GM12878 (cell line): ENCODE measurements around the gene FLAD1. TPM values are rescaled to one million over a fixed set of nuclear protein-coding genes. Genes with fewer than 3 reads are reported as not detected.

Experiments used
- ATAC-seq: fragments of 200-7000 bp; cut with Tn5 transposase; 3 replicates; pipeline ENCODE4 v1.9.1; 2020; ENCODE audit warnings: mild to moderate bottlenecking, moderate library complexity
- BruUV-seq: library from RNA; stranded (reverse); fragments of 400-500 nt; replicated peaks from 2 replicates; lab custom pipeline; 2021; lab: Mats Ljungman, UMichigan
- CTCF ChIA-PET: fragments of 300-600 bp; sonication (Branson Sonifier 250); formaldehyde crosslinking; extraction: SDS; loops from one replicate; lab custom pipeline; 2021; ENCODE audit warnings: inconsistent platforms; lab: Yijun Ruan, JAX
- POLR2A ChIA-PET: fragments of 350-600 bp; formaldehyde crosslinking; extraction: SDS; loops from one replicate; lab custom pipeline; 2021; ENCODE audit warnings: inconsistent platforms; lab: Charles Lee
- RAD21 ChIA-PET: fragments of 300-600 bp; sonication (Branson Sonifier 250); formaldehyde crosslinking; loops from one replicate; lab custom pipeline; 2023; ENCODE audit warnings: antibody characterized with exemption; ENCODE audit not compliant: unreplicated experiment; lab: Charles Lee
- SMC1A ChIA-PET: fragments of 300-600 bp; sonication (Branson Sonifier 250); formaldehyde crosslinking; loops from one replicate; lab custom pipeline; 2023; ENCODE audit not compliant: unreplicated experiment, uncharacterized antibody; lab: Charles Lee
- DNase-seq: peaks from one replicate; pipeline ENCODE4 v3.0.0-alpha.2; 2011; ENCODE audit warnings: low read depth, low spot score
- FAIRE-seq: peaks from 3 replicates; lab custom pipeline; 2011; peaks lifted over from hg19 to GRCh38; lab: Jason Lieb, UNC
- H2AFZ ChIP-seq: 2 replicates; pipeline ENCODE4 v1.6.0; 2011; ENCODE audit warnings: low read depth, low read length, control low read depth; ENCODE audit not compliant: control insufficient read depth
- H3K27ac ChIP-seq: 2 replicates; pipeline ENCODE4 v1.5.1; 2011; ENCODE audit warnings: control low read depth; ENCODE audit not compliant: control insufficient read depth, insufficient read depth
- H3K27me3 ChIP-seq, 2 experiments: replicated peaks in 1 of 2; 2 replicates each; pipeline versions ENCODE4 v1.6.0 to v1.6.1; 2011; ENCODE audit warnings: low read length in 1 of 2; ENCODE audit not compliant: control insufficient read depth in 2 of 2, insufficient read depth in 2 of 2
- H3K36me3 ChIP-seq, 2 experiments: 2 replicates each; pipeline ENCODE4 v1.5.1; 2011; ENCODE audit warnings: low read length in 1 of 2; ENCODE audit not compliant: control insufficient read depth in 2 of 2, insufficient read depth in 2 of 2
- H3K4me1 ChIP-seq: 2 replicates; pipeline ENCODE4 v1.6.1; 2011; ENCODE audit warnings: mild to moderate bottlenecking, low read length, moderate library complexity, mixed read lengths; ENCODE audit not compliant: control insufficient read depth, insufficient read depth
- H3K4me2 ChIP-seq: 2 replicates; pipeline ENCODE4 v1.6.0; 2011; ENCODE audit warnings: control low read depth; ENCODE audit not compliant: control insufficient read depth, insufficient read depth
- H3K4me3 ChIP-seq: fragments of 200-600 bp; sonication (generic); 2 replicates; pipeline ENCODE4 v1.5.1; 2016
- H3K79me2 ChIP-seq: 2 replicates; pipeline ENCODE4 v1.6.0; 2011; ENCODE audit warnings: low read length; ENCODE audit not compliant: control insufficient read depth, insufficient read depth
- H3K9ac ChIP-seq: 2 replicates; pipeline ENCODE4 v1.8.0; 2011; ENCODE audit warnings: low read length, control low read depth, mixed read lengths; ENCODE audit not compliant: control insufficient read depth, insufficient read depth
- H3K9me3 ChIP-seq: replicated peaks from 3 replicates; pipeline ENCODE4 v1.5.1; 2011; ENCODE audit warnings: mild to moderate bottlenecking, low read length; ENCODE audit not compliant: control insufficient read depth, insufficient read depth
- H4K20me1 ChIP-seq: 2 replicates; pipeline ENCODE4 v1.6.0; 2011; ENCODE audit not compliant: control insufficient read depth, insufficient read depth
- ASH2L ChIP-seq: fragments of 300-600, 200-600 bp; sonication (generic); IDR thresholded peaks from 2 replicates; pipeline ENCODE4 v1.6.1; 2017; ENCODE audit warnings: low read depth, mild to moderate bottlenecking, borderline replicate concordance
- CHD4 ChIP-seq: fragments of 200-600 bp; sonication (generic); IDR thresholded peaks from 2 replicates; pipeline ENCODE4 v1.6.1; 2016; ENCODE audit warnings: mild to moderate bottlenecking
- E2F8 ChIP-seq: fragments of 450-650 bp; IDR thresholded peaks from 2 replicates; pipeline ENCODE4 v1.6.1; 2018; ENCODE audit warnings: mild to moderate bottlenecking, low read depth, moderate library complexity; ENCODE audit not compliant: partially characterized antibody
- EP300 ChIP-seq, 2 experiments: fragments of 150-350 bp in 1 of 2; IDR thresholded peaks; 2 replicates each; pipeline ENCODE4 v1.6.1; 2011 to 2012; ENCODE audit warnings: low read depth in 2 of 2, low read length in 2 of 2, borderline replicate concordance in 1 of 2, improper control_type of control experiment in 1 of 2, inconsistent platforms in 1 of 2; ENCODE audit not compliant: control insufficient read depth in 1 of 2
- KLF5 ChIP-seq: fragments of 450-650 bp; IDR thresholded peaks from 2 replicates; pipeline ENCODE4 v1.6.1; 2014; ENCODE audit warnings: mild to moderate bottlenecking; ENCODE audit not compliant: partially characterized antibody
- POLR2A ChIP-seq: IDR thresholded peaks from 2 replicates; pipeline ENCODE4 v1.6.1; 2011; ENCODE audit warnings: low read depth, mild to moderate bottlenecking, low read length
- PRDM15 ChIP-seq: fragments of 450-650 bp; formaldehyde crosslinking; IDR thresholded peaks from 2 replicates; pipeline ENCODE4 v1.4.0; 2020; ENCODE audit warnings: mild to moderate bottlenecking, moderate library complexity
- RCOR1 ChIP-seq: conservative IDR thresholded peaks from 2 replicates; pipeline ENCODE4 v1.6.1; 2012; ENCODE audit warnings: low read depth, low read length, improper control_type of control experiment
- RELA ChIP-seq: fragments of 450-650 bp; IDR thresholded peaks from 2 replicates; pipeline ENCODE4 v1.8.0; 2014; ENCODE audit warnings: borderline replicate concordance; ENCODE audit not compliant: partially characterized antibody
- TAF1 ChIP-seq: IDR thresholded peaks from 2 replicates; pipeline ENCODE4 v1.6.1; 2011; ENCODE audit warnings: mild to moderate bottlenecking, low read depth, low read length, borderline replicate concordance
- TCF12 ChIP-seq: IDR thresholded peaks from 2 replicates; pipeline ENCODE4 v1.6.1; 2011; ENCODE audit warnings: low read depth, mild to moderate bottlenecking, low read length
- YBX1 ChIP-seq: fragments of 450-650 bp; IDR thresholded peaks from 2 replicates; pipeline ENCODE4 v1.6.1; 2016; ENCODE audit warnings: antibody characterized with exemption
- ZNF384 ChIP-seq: IDR thresholded peaks from 2 replicates; pipeline ENCODE4 v1.6.1; 2012; ENCODE audit warnings: low read depth, mild to moderate bottlenecking, low read length, improper control_type of control experiment, borderline replicate concordance
- ZNF687 ChIP-seq: fragments of 450-650 bp; IDR thresholded peaks from 2 replicates; pipeline ENCODE4 v1.6.1; 2017; ENCODE audit warnings: mild to moderate bottlenecking, moderate library complexity
- WGBS: methylation state at CpG from one replicate; pipeline ENCODE4 v1.1.6; 2016; ENCODE audit warnings: low lambda C conversion rate; ENCODE audit not compliant: insufficient replicate concordance, insufficient coverage; ENCODE audit errors: missing lambda C conversion rate; 5-methylcytosine and 5-hydroxymethylcytosine counted together
- in situ Hi-C: fragments of 300-500 bp; cut with MboI; formaldehyde crosslinking; loops from 9 replicates; pipeline ENCODE4 v1.14.3; 2018; ENCODE audit warnings: mixed read lengths
- intact Hi-C: fragments of 100-400 bp; cut with micrococcal nuclease; formaldehyde crosslinking; loops from one replicate; pipeline ENCODE4 v1.14.2; 2022; ENCODE audit not compliant: unreplicated experiment
- polyA plus RNA-seq, 11 experiments: library from polyadenylated mRNA; depleted of rRNA in 4 of 11; unstranded in 6 of 11; stranded (reverse) in 5 of 11; fragments of >200 nt; fragmentation: Nextera tagmentation in 4 of 11; fragmentation: Illumina TruSeq in 1 of 11; extraction: Ambion mirVana in 4 of 11; extraction: Trizol in 1 of 11; gene quantifications; 1 replicate in 1 of 11; 2 replicates in 10 of 11; pipeline versions ENCODE4 v1.2.1 to v1.2.3, GENCODE V29; 2011 to 2016; ENCODE audit warnings: inconsistent platforms in 2 of 11, missing spikeins in 2 of 11, low read depth in 1 of 11
- total RNA-seq, 4 experiments: library from RNA; depleted of rRNA in 3 of 4; stranded (reverse); fragments of >200 nt in 3 of 4; fragmentation: Illumina TruSeq in 1 of 4; extraction: Trizol in 1 of 4; gene quantifications; 2 replicates each; pipeline versions ENCODE4 v1.2.1 to v1.2.3, GENCODE V29; 2013 to 2021

Gene FLAD1
- total and polyA plus RNA-seq, 10 of the 15 experiments (the other 5 are each of a cell fraction or from before 2014, with no cell fraction given): 22.9 to 93.4 (median 56.6) TPM

- no peak overlapping the region for H2AFZ ChIP-seq
- no peak overlapping the region for H3K4me2 ChIP-seq
- SMC1A ChIA-PET: no interaction called here
- no peak overlapping the region for H3K9ac ChIP-seq
- no peak overlapping the region for H3K4me3 ChIP-seq
- TF ChIP-seq RCOR1 (no peak), E2F8 (no peak), ZNF384 (no peak), EP300 (IDR thresholded peaks at IDR 0.05; ENCODE audit: borderline replicate concordance in 1 of 2, control insufficient read depth in 1 of 2, low read depth in 2 of 2, low read length in 2 of 2) (no peak), TAF1 (no peak), ASH2L (no peak), CHD4 (no peak), KLF5 (no peak), RELA (no peak), TCF12 (no peak), PRDM15 (CRISPR knock-in tag) (no peak), ZNF687 (no peak), POLR2A (no peak), YBX1 (no peak)
- no peaks in the 10 kb centered on the region for H3K79me2 ChIP-seq
- no peaks in the 10 kb centered on the region for H3K4me1 ChIP-seq
- ATAC-seq (no peak), FAIRE-seq (no peak), DNase-seq (no peak)
- no peak overlapping the region for H3K27ac ChIP-seq
- H3K27me3 ChIP-seq: peaks cover 3 to 5% of the 10 kb centered on the region in 2 experiments; a peak in 2 of 4 replicates
- 46% methylated on average over 3 of the region's 3 CpGs for WGBS
- intact Hi-C loops (no loop called here), in situ Hi-C loops (no loop called here)
- no TSS peak for BruUV-seq
- RAD21 ChIA-PET: interaction anchor here (0.9 kb wide), 1 partner anchor 11 kb away, joined by 3 read pairs; no protein-coding TSS in a partner anchor
- no peaks in the 10 kb centered on the region for H3K9me3 ChIP-seq
- H4K20me1 ChIP-seq: no peaks in the 10 kb centered on the region
- POLR2A ChIA-PET: no interaction called here
- CTCF ChIA-PET: no interaction called here
- no peaks in the 10 kb centered on the region for H3K36me3 ChIP-seq
Measured at GRCh38 chr1:155037043-155037442, 53.9 kb downstream of the FLAD1 start.
